Loucy (cell line): ENCODE results near the gene KRTAP19-1.

Experiments
- EZH2phosphoT487 ChIP-seq: fragments of 200-600 bp; IDR thresholded peaks from 2 replicates; pipeline ENCODE4 v1.6.1; 2018; ENCODE audit warnings: antibody characterized with exemption, mild to moderate bottlenecking, moderate library complexity, borderline replicate concordance
- TF ChIP-seq, protein P1 (sequence below): fragments of 200-600 bp; sonication (generic); conservative IDR thresholded peaks from 2 replicates; pipeline ENCODE4 v1.5.1; 2014; ENCODE audit warnings: mild to moderate bottlenecking, antibody characterized with exemption, low read length

DNA sequence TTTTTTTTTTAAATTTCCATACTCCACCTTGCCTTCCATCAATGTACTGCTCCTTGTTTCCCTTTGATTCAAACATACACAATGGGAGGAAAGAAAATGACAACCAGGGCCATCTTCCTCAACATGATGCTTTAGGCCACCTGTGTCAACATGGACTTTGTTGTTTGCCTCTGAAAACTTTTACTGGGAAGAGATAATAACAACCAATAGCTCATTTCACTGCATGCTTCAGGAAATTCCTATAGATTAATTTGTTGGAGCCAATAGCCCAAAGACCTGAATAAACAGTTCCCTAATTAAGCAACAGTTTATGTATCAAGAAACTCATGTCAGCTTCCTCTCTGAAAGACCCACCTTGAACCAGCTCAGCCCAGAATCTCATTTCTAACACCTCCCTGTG lies 36.9 kb downstream of the KRTAP19-1 start:
- TF ChIP-seq, protein P1, sequence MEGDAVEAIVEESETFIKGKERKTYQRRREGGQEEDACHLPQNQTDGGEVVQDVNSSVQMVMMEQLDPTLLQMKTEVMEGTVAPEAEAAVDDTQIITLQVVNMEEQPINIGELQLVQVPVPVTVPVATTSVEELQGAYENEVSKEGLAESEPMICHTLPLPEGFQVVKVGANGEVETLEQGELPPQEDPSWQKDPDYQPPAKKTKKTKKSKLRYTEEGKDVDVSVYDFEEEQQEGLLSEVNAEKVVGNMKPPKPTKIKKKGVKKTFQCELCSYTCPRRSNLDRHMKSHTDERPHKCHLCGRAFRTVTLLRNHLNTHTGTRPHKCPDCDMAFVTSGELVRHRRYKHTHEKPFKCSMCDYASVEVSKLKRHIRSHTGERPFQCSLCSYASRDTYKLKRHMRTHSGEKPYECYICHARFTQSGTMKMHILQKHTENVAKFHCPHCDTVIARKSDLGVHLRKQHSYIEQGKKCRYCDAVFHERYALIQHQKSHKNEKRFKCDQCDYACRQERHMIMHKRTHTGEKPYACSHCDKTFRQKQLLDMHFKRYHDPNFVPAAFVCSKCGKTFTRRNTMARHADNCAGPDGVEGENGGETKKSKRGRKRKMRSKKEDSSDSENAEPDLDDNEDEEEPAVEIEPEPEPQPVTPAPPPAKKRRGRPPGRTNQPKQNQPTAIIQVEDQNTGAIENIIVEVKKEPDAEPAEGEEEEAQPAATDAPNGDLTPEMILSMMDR = no peak
- TF ChIP-seq EZH2phosphoT487 = no peak
